DND-41 (cell line): Measurements from ENCODE around the gene FBF1.

Source experiments
- ATAC-seq: fragments of 200-7000 bp; cut with Tn5 transposase; 3 replicates; pipeline ENCODE4 v1.9.1; 2021; ENCODE audit warnings: low read depth; ENCODE audit not compliant: insufficient read depth
- DNase-seq: peaks from one replicate; pipeline ENCODE4 v3.0.0-alpha.2; 2020
- H2AFZ ChIP-seq: 2 replicates; pipeline ENCODE4 v1.6.0; 2012; ENCODE audit warnings: low read depth, low read length
- H3K27ac ChIP-seq: 2 replicates; pipeline ENCODE4 v1.5.1; 2012; ENCODE audit warnings: low read length, inconsistent platforms
- H3K27me3 ChIP-seq: fragments of 200-600 bp; sonication (generic); 2 replicates; pipeline ENCODE4 v1.6.0; 2012; ENCODE audit warnings: low read length, mild to moderate bottlenecking, inconsistent platforms; ENCODE audit not compliant: insufficient read depth, poor library complexity
- H3K36me3 ChIP-seq: 2 replicates; pipeline ENCODE4 v1.5.1; 2012; ENCODE audit warnings: low read length, inconsistent platforms; ENCODE audit not compliant: insufficient read depth
- H3K4me1 ChIP-seq: 2 replicates; pipeline ENCODE4 v1.5.1; 2012; ENCODE audit warnings: mild to moderate bottlenecking, low read length; ENCODE audit not compliant: insufficient read depth
- H3K4me2 ChIP-seq: 2 replicates; pipeline ENCODE4 v1.6.0; 2012; ENCODE audit warnings: mild to moderate bottlenecking, moderate library complexity, low read length, inconsistent platforms; ENCODE audit not compliant: insufficient read depth
- H3K4me3 ChIP-seq, 2 experiments: fragments of 200-600 bp in 1 of 2; shearing (Covaris generic) in 1 of 2; 2 replicates each; pipeline ENCODE4 v1.5.1; 2012 to 2016; ENCODE audit warnings: inconsistent platforms in 2 of 2, low read length in 2 of 2, mild to moderate bottlenecking in 2 of 2, low read depth in 1 of 2, moderate library complexity in 1 of 2
- H3K79me2 ChIP-seq: 2 replicates; pipeline ENCODE4 v1.6.0; 2012; ENCODE audit warnings: low read length, inconsistent platforms; ENCODE audit not compliant: insufficient read depth
- H3K9ac ChIP-seq: 2 replicates; pipeline ENCODE4 v1.6.0; 2012; ENCODE audit warnings: low read depth, mild to moderate bottlenecking, inconsistent platforms, low read length, moderate library complexity
- H3K9me3 ChIP-seq: 2 replicates; pipeline ENCODE4 v1.5.1; 2012; ENCODE audit warnings: low read length, moderate library complexity, mild to moderate bottlenecking, inconsistent platforms; ENCODE audit not compliant: insufficient read depth, severe bottlenecking
- H4K20me1 ChIP-seq: 2 replicates; pipeline ENCODE4 v1.6.0; 2012; ENCODE audit warnings: low read length; ENCODE audit not compliant: insufficient read depth
- EZH2 ChIP-seq: IDR thresholded peaks from 3 replicates; pipeline ENCODE4 v1.6.1; 2012; ENCODE audit warnings: borderline replicate concordance, low read depth, mild to moderate bottlenecking, moderate library complexity, low read length, inconsistent platforms; ENCODE audit not compliant: severe bottlenecking
- TF ChIP-seq, protein P1 (sequence below): IDR thresholded peaks from 2 replicates; pipeline ENCODE4 v1.5.1; 2012; ENCODE audit warnings: borderline replicate concordance, low read length, moderate library complexity, mild to moderate bottlenecking; ENCODE audit not compliant: poor library complexity, severe bottlenecking; ENCODE audit errors: extremely low read depth

FBF1 gene

DNA sequence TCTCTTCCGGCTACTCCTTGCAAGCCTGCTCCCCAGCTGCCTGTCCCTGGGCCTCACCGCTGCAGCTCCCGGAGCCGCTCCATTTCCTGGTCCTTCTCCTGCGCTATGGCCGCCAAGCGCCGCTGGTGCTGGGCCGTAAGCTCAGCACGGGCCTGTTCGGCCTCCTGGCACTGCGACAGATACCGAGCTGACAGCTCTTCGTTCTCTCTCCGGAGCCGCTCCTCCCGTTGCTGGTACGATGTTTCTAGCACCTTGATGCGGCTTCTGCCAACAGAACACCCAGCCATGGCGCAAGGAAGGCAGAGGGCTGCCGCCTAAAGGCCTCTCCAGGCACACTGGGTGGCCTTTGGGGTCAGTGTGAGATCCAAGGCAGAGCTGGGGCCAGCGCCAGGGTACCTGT is 21.2 kb downstream of the FBF1 start:
- Histone ChIP-seq H3K4me3 (no peak overlapping the region), H3K27me3 (no peaks in the 10 kb centered on the region), H3K4me2 (no peak overlapping the region), H3K4me1 (no peaks in the 10 kb centered on the region), H3K27ac (no peak overlapping the region), H3K9me3 (no peaks in the 10 kb centered on the region), H4K20me1 (no peaks in the 10 kb centered on the region), H2AFZ (no peak overlapping the region), H3K9ac (no peak overlapping the region), H3K36me3 (peaks cover 45% of the 10 kb centered on the region), H3K79me2 (no peaks in the 10 kb centered on the region)
- DNase-seq (no peak), ATAC-seq (no peak)
- TF ChIP-seq EZH2: no peak
- TF ChIP-seq, protein P1, sequence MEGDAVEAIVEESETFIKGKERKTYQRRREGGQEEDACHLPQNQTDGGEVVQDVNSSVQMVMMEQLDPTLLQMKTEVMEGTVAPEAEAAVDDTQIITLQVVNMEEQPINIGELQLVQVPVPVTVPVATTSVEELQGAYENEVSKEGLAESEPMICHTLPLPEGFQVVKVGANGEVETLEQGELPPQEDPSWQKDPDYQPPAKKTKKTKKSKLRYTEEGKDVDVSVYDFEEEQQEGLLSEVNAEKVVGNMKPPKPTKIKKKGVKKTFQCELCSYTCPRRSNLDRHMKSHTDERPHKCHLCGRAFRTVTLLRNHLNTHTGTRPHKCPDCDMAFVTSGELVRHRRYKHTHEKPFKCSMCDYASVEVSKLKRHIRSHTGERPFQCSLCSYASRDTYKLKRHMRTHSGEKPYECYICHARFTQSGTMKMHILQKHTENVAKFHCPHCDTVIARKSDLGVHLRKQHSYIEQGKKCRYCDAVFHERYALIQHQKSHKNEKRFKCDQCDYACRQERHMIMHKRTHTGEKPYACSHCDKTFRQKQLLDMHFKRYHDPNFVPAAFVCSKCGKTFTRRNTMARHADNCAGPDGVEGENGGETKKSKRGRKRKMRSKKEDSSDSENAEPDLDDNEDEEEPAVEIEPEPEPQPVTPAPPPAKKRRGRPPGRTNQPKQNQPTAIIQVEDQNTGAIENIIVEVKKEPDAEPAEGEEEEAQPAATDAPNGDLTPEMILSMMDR: no peak

DNA sequence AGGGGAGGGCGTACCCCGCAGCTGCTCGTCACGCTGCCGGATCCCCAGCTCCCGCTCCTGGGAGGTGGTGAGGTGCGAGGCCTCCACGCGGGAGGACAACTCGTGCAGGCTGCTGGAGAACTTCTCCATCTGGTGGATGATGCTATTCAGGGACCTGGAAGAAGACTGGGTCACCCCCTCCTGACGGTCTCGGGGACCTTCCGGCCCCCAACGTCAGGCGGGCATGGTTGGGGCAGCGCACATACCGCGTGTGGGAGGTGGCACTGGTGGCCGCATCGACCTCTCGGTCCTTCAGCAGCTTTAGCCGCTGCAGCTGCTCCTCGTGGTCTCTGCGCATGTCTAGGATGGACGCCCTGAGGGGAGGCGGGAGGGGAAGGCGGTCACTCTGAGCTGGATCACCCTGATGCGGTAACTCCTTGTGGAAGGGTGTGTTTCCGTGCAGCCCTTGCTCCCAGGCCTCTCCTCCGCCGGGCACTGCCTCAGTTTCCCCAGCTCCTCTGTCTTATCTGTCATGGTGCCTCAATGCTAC is 22.9 kb downstream of the FBF1 start:
- TF ChIP-seq, protein P1: no peak
- no peak for TF ChIP-seq EZH2
- Histone ChIP-seq H3K9ac (no peak overlapping the region), H2AFZ (no peak overlapping the region), H4K20me1 (no peaks in the 10 kb centered on the region), H3K79me2 (no peaks in the 10 kb centered on the region), H3K4me2 (no peak overlapping the region), H3K27me3 (no peaks in the 10 kb centered on the region), H3K27ac (no peak overlapping the region), H3K4me1 (no peaks in the 10 kb centered on the region), H3K36me3 (peaks cover 46% of the 10 kb centered on the region), H3K9me3 (no peaks in the 10 kb centered on the region), H3K4me3 (no peak overlapping the region)
- DNase-seq (no peak), ATAC-seq (no peak)

DNA sequence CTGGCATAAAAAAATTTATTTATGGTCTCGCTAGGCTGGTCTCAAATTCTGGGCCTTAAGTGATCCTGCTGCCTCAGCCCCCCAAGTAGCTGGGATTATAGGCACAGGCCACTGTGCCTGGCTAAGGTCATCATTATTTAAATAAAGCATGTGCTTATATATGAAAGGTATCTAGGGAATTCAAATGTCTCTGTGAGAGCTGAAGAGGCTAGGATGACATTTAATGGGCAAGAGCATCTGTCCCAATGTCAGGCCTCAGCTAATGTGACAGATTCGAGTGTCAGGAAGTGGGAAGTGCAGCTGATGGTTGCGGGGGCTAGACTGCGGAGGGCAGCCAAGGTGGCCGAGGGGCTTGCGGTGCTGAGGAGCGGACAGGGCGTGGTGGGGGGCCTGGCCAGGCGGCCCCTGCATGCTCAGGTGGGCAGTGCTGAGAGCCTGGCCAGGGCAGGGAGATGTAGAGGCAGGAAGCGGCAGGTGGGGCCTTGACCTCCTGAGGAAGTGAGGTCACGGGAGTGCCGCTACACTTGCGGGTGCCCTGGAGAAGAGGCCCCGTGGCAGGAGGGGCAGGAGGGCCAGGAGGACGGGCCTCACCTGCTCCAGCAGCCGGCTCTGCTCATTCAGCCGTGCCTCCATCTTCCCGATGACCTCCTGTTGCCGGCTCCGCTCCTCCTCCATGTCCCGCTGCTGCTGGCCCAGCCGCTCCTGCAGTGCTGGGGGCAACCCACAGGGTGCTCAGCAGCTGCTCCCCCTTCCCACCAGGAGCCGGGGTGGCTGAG is 23.5 kb downstream of the FBF1 start:
- ATAC-seq (no peak), DNase-seq (no peak)
- H3K27me3 ChIP-seq: no peaks in the 10 kb centered on the region
- H3K4me1 ChIP-seq: no peaks in the 10 kb centered on the region
- no peak for TF ChIP-seq EZH2
- TF ChIP-seq, protein P1: no peak
- H3K27ac ChIP-seq: no peak overlapping the region
- H3K9ac ChIP-seq: no peak overlapping the region
- no peak overlapping the region for H3K4me3 ChIP-seq
- H2AFZ ChIP-seq: no peak overlapping the region
- H3K79me2 ChIP-seq: no peaks in the 10 kb centered on the region
- H3K4me2 ChIP-seq: no peak overlapping the region
- H3K9me3 ChIP-seq: no peaks in the 10 kb centered on the region
- H3K36me3 ChIP-seq: peaks cover 40% of the 10 kb centered on the region
- H4K20me1 ChIP-seq: no peaks in the 10 kb centered on the region
